HFF-Myc (cell line): ENCODE data around the gene GK.

ENCODE experiments used
- DNase-seq: peaks from one replicate; pipeline ENCODE4 v3.0.0-alpha.2; 2011; ENCODE audit warnings: low read depth; ENCODE audit errors: extremely low read depth
- H3K4me3 ChIP-seq: replicated peaks from 2 replicates; pipeline ENCODE4 v1.5.1; 2011; ENCODE audit warnings: low read depth, mild to moderate bottlenecking, control low read depth, low read length
- CTCF ChIP-seq: IDR thresholded peaks from 2 replicates; pipeline ENCODE4 v1.5.1; 2012; ENCODE audit warnings: mild to moderate bottlenecking, low read depth, low read length, control low read depth; ENCODE audit errors: missing control alignments

Gene GK

DNA sequence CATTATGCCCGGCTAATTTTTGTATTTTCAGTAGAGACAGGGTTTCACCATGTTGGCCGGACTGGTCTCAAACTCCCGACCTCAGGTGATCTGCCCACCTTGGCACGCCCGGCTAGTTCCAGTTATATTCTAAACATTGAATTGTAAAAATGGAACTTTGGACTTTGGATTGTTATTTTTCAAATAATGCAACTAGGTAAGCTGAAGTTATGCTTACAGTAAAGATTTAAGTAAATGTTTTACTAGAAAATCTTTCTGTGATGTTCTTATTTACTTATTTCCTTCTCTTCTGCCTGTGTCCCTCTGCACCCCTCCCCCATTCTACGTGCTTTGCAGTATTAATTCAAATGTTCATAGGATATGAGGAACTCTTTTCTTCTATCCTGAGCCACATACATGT, 26.1 kb downstream of the GK start:
- TF ChIP-seq CTCF: no peak
- no peak overlapping the region for H3K4me3 ChIP-seq
- DNase-seq: no peak

GRCh38 chrX:30680618-30681017, 27.4 kb downstream of the GK start:
- DNase-seq: no peak
- no peak overlapping the region for H3K4me3 ChIP-seq
- no peak for TF ChIP-seq CTCF

GRCh38 chrX:30688641-30689040, 35.4 kb downstream of the GK start:
- no peak for DNase-seq
- no peak for TF ChIP-seq CTCF
- no peak overlapping the region for H3K4me3 ChIP-seq

- DNase-seq: no peak
- H3K4me3 ChIP-seq: no peak overlapping the region
- TF ChIP-seq CTCF: no peak
These were observed 35.9 kb downstream of the GK start for GRCh38 chrX:30689116-30689515.

GRCh38 chrX:30690330-30690729, 37.1 kb downstream of the GK start:
- TF ChIP-seq CTCF: no peak
- DNase-seq: no peak
- no peak overlapping the region for H3K4me3 ChIP-seq

- TF ChIP-seq CTCF: no peak
- DNase-seq: no peak
- no peak overlapping the region for H3K4me3 ChIP-seq
These were observed 40.9 kb downstream of the GK start for GRCh38 chrX:30693999-30694650.

- no peak for DNase-seq
- no peak for TF ChIP-seq CTCF
- no peak overlapping the region for H3K4me3 ChIP-seq
These were observed 49.5 kb downstream of the GK start for GRCh38 chrX:30702736-30703135.
